PC-9 (cell line): ENCODE results near the gene FOLR1.
"Not testable (repeated sequence)": the region's sequence is repeated elsewhere in the genome, so short reads cannot be mapped to it uniquely, and the experiment has no call there.

Experiments used
- EZH2 ChIP-seq: fragments of 200-600 bp; sonication (generic); IDR thresholded peaks from 2 replicates; pipeline ENCODE4 v1.8.0; 2017; ENCODE audit warnings: antibody characterized with exemption, low read depth
- TF ChIP-seq, protein P1 (sequence below): fragments of 200-600 bp; sonication (generic); conservative IDR thresholded peaks from 2 replicates; pipeline ENCODE4 v1.6.1; 2017; ENCODE audit warnings: mixed run types, antibody characterized with exemption, mild to moderate bottlenecking, moderate library complexity

GRCh38 chr11:72169046-72169555 lies 22.8 kb upstream of the FOLR1 start:
- TF ChIP-seq, protein P1, sequence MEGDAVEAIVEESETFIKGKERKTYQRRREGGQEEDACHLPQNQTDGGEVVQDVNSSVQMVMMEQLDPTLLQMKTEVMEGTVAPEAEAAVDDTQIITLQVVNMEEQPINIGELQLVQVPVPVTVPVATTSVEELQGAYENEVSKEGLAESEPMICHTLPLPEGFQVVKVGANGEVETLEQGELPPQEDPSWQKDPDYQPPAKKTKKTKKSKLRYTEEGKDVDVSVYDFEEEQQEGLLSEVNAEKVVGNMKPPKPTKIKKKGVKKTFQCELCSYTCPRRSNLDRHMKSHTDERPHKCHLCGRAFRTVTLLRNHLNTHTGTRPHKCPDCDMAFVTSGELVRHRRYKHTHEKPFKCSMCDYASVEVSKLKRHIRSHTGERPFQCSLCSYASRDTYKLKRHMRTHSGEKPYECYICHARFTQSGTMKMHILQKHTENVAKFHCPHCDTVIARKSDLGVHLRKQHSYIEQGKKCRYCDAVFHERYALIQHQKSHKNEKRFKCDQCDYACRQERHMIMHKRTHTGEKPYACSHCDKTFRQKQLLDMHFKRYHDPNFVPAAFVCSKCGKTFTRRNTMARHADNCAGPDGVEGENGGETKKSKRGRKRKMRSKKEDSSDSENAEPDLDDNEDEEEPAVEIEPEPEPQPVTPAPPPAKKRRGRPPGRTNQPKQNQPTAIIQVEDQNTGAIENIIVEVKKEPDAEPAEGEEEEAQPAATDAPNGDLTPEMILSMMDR: not testable (repeated sequence)
- not testable (repeated sequence) for TF ChIP-seq EZH2
